HG02852 (cell line): ENCODE results near the gene GUCD1.

Experiments
- ATAC-seq: cut with Tn5 transposase; IDR thresholded peaks from one replicate; pipeline ENCODE4 v1.9.1; 2021; ENCODE audit warnings: mild to moderate bottlenecking, moderate library complexity; ENCODE audit not compliant: unreplicated experiment

GUCD1 gene

GRCh38 chr22:24590596-24591173 lies 35.7 kb upstream of the GUCD1 start:
- ATAC-seq = no peak

GRCh38 chr22:24589518-24590030 lies 34.6 kb upstream of the GUCD1 start:
- ATAC-seq = no peak

- no peak for ATAC-seq
Measured at GRCh38 chr22:24588757-24589481, 34.0 kb upstream of the GUCD1 start.

- no peak for ATAC-seq
Measured at GRCh38 chr22:24588381-24588756, 33.4 kb upstream of the GUCD1 start.

GRCh38 chr22:24587948-24588347 lies 33.0 kb upstream of the GUCD1 start:
- no peak for ATAC-seq

- ATAC-seq = no peak
Measured at GRCh38 chr22:24587251-24587650, 32.3 kb upstream of the GUCD1 start.

- ATAC-seq = no peak
Measured at GRCh38 chr22:24585927-24586546, 31.1 kb upstream of the GUCD1 start.

- ATAC-seq = no peak
Measured at GRCh38 chr22:24585461-24585860, 30.5 kb upstream of the GUCD1 start.

- no peak for ATAC-seq
Measured at GRCh38 chr22:24584871-24585411, 30.0 kb upstream of the GUCD1 start.

GRCh38 chr22:24584166-24584790 lies 29.3 kb upstream of the GUCD1 start:
- no peak for ATAC-seq

GRCh38 chr22:24583221-24584165 lies 28.6 kb upstream of the GUCD1 start:
- no peak for ATAC-seq

GRCh38 chr22:24582056-24582814 lies 27.3 kb upstream of the GUCD1 start:
- no peak for ATAC-seq

- no peak for ATAC-seq
Measured at GRCh38 chr22:24580276-24580675, 25.3 kb upstream of the GUCD1 start.

GRCh38 chr22:24579258-24579601 lies 24.3 kb upstream of the GUCD1 start:
- ATAC-seq = no peak

GRCh38 chr22:24578355-24579257 lies 23.7 kb upstream of the GUCD1 start:
- ATAC-seq = no peak

GRCh38 chr22:24576778-24577177 lies 21.8 kb upstream of the GUCD1 start:
- no peak for ATAC-seq

GRCh38 chr22:24571266-24571665 lies 16.3 kb upstream of the GUCD1 start:
- ATAC-seq = no peak

- no peak for ATAC-seq
Measured at GRCh38 chr22:24567668-24568067, 12.7 kb upstream of the GUCD1 start.
